ENCODE data around the gene AGBL1.

Gene AGBL1

DNA sequence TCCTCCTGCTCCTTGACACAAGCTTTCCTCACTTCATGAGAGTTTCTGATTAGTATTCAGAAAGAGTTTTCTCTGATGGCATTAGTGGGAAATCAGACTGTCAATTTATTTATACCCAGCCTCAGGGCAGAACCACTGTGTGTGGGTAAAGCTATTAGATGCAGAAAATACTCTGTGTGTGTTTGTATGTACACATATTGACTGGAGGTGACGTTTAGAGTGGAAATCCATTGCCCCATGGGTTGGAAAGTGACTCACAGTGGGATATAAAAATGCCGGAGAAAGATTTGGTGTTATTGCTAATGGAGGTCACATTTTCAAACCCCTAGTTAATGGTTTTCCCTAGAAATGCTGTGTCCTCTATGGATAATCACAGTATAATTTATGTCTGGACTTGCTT, 577.6 kb downstream of the AGBL1 start:
- TF ChIP-seq FOXM1 (IDR thresholded peaks at IDR 0.05; ENCODE audit: borderline replicate concordance, low read depth): no peak
- TF ChIP-seq, protein P1, sequence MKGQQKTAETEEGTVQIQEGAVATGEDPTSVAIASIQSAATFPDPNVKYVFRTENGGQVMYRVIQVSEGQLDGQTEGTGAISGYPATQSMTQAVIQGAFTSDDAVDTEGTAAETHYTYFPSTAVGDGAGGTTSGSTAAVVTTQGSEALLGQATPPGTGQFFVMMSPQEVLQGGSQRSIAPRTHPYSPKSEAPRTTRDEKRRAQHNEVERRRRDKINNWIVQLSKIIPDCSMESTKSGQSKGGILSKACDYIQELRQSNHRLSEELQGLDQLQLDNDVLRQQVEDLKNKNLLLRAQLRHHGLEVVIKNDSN (IDR thresholded peaks at IDR 0.05): no peak
- TF ChIP-seq RAD21 (IDR thresholded peaks at IDR 0.05; ENCODE audit: low read depth): no peak
- no peak for TF ChIP-seq TEAD4 (IDR thresholded peaks at IDR 0.05)
- TF ChIP-seq, protein P2, sequence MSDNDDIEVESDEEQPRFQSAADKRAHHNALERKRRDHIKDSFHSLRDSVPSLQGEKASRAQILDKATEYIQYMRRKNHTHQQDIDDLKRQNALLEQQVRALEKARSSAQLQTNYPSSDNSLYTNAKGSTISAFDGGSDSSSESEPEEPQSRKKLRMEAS (IDR thresholded peaks at IDR 0.05): no peak
- no peak for TF ChIP-seq ZBTB7A (IDR thresholded peaks at IDR 0.05; ENCODE audit: low read depth)
- no peak for TF ChIP-seq EGR1 (IDR thresholded peaks at IDR 0.05)
- no peak for TF ChIP-seq YY1 (IDR thresholded peaks at IDR 0.05; ENCODE audit: low read depth)
- no peak for TF ChIP-seq NFIC (IDR thresholded peaks at IDR 0.05)
- TF ChIP-seq EP300 (IDR thresholded peaks at IDR 0.05; ENCODE audit: borderline replicate concordance): no peak
- TF ChIP-seq TCF12 (IDR thresholded peaks at IDR 0.05; ENCODE audit: low read depth): no peak

DNA sequence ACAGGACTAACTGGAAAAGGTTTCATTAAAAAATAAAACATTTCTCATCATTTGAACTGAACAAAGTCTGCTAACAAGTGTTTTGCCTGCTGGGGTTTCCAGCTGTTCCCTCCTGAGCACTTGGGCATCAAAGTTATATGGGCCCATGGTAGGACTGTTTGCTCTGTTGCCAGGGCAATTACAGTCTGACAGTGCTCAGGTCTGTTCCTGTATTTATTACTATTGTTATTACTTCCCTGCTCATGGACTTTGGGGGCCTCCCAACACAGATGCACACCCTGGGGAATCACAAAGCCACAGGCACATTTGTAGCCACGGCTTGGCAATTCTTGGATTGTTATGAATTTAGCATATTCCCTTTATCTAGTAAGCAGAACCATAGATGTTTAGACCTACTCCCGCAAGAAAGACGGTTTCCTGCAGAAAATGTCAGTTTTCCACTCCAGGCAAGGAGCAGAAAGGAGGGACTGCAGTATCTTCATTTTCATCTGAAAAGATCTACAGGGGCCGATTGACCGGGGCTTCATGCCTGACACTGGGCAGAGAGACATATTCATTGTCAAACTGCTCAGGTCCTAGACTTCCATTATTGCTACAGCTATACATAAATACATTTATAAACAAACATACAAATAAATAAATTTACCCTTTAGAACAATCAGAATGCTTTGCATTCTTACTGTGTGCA, 580.2 kb downstream of the AGBL1 start:
- TF ChIP-seq, protein P2 (IDR thresholded peaks at IDR 0.05): no peak
- TF ChIP-seq EP300 (IDR thresholded peaks at IDR 0.05; ENCODE audit: borderline replicate concordance): no peak
- no peak for TF ChIP-seq CREB1 (IDR thresholded peaks at IDR 0.05; ENCODE audit: low read depth)
- TF ChIP-seq TAF1 (IDR thresholded peaks at IDR 0.05; ENCODE audit: low read depth): no peak
- TF ChIP-seq TCF12 (IDR thresholded peaks at IDR 0.05; ENCODE audit: low read depth): no peak
- TF ChIP-seq RAD21 (IDR thresholded peaks at IDR 0.05; ENCODE audit: low read depth): no peak
- no peak for TF ChIP-seq CEBPB (IDR thresholded peaks at IDR 0.05)
- no peak for TF ChIP-seq TEAD4 (IDR thresholded peaks at IDR 0.05)
- no peak for TF ChIP-seq YY1 (IDR thresholded peaks at IDR 0.05; ENCODE audit: low read depth)
- no peak for TF ChIP-seq NFIC (IDR thresholded peaks at IDR 0.05)
- no peak for TF ChIP-seq FOXM1 (IDR thresholded peaks at IDR 0.05; ENCODE audit: borderline replicate concordance, low read depth)
- TF ChIP-seq ZBTB7A (IDR thresholded peaks at IDR 0.05; ENCODE audit: low read depth): no peak
- TF ChIP-seq EGR1 (IDR thresholded peaks at IDR 0.05): no peak
- TF ChIP-seq, protein P3, sequence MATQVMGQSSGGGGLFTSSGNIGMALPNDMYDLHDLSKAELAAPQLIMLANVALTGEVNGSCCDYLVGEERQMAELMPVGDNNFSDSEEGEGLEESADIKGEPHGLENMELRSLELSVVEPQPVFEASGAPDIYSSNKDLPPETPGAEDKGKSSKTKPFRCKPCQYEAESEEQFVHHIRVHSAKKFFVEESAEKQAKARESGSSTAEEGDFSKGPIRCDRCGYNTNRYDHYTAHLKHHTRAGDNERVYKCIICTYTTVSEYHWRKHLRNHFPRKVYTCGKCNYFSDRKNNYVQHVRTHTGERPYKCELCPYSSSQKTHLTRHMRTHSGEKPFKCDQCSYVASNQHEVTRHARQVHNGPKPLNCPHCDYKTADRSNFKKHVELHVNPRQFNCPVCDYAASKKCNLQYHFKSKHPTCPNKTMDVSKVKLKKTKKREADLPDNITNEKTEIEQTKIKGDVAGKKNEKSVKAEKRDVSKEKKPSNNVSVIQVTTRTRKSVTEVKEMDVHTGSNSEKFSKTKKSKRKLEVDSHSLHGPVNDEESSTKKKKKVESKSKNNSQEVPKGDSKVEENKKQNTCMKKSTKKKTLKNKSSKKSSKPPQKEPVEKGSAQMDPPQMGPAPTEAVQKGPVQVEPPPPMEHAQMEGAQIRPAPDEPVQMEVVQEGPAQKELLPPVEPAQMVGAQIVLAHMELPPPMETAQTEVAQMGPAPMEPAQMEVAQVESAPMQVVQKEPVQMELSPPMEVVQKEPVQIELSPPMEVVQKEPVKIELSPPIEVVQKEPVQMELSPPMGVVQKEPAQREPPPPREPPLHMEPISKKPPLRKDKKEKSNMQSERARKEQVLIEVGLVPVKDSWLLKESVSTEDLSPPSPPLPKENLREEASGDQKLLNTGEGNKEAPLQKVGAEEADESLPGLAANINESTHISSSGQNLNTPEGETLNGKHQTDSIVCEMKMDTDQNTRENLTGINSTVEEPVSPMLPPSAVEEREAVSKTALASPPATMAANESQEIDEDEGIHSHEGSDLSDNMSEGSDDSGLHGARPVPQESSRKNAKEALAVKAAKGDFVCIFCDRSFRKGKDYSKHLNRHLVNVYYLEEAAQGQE (IDR thresholded peaks at IDR 0.05; ENCODE audit: low read depth): no peak
- TF ChIP-seq, protein P1 (IDR thresholded peaks at IDR 0.05): no peak

DNA sequence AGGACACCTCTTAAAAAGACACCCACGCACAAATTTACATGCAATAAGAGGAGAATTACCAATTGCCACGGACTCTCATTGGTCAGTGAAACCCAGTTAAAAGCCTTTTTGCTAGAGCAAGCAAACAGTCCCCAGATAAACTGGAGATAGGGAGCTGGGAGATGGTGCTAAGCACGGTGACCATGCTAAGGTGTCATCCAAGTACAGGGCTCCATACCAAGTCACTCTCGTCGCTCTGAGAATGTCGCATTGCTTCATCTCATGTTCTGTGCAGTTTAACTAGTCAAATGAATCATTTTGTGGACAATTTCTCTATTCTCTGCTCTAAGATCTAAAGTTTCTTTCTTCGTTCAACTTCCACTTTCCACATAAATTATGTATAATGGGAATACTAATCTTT, 581.9 kb downstream of the AGBL1 start:
- TF ChIP-seq, protein P1 (IDR thresholded peaks at IDR 0.05): no peak
- TF ChIP-seq, protein P3 (IDR thresholded peaks at IDR 0.05; ENCODE audit: low read depth): no peak
- TF ChIP-seq TEAD4 (IDR thresholded peaks at IDR 0.05) (no peak), EP300 (IDR thresholded peaks at IDR 0.05; ENCODE audit: borderline replicate concordance) (no peak)

DNA sequence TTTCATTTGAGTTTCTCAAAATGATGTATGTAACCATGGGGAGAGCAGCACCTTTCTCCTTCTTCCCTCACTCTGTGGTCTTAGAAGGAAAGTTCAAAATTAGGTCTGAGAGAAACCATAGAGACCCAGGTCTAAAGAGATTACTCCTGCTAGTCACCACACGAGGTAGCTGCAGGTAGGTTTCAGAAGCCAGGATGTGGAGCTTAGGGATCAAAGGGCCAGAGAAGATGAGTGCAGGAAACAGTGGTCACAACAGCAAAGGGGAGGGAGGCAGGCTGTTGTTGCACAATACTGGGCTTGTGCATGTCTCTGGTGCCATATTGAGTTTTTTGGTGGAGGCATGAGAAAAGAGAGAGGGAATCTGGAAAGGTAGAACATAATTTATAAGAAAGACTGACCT, 583.6 kb downstream of the AGBL1 start:
- TF ChIP-seq EGR1 (IDR thresholded peaks at IDR 0.05) (no peak), CREB1 (IDR thresholded peaks at IDR 0.05; ENCODE audit: low read depth) (no peak), ZBTB7A (IDR thresholded peaks at IDR 0.05; ENCODE audit: low read depth) (no peak), TCF12 (IDR thresholded peaks at IDR 0.05; ENCODE audit: low read depth) (no peak), YY1 (IDR thresholded peaks at IDR 0.05; ENCODE audit: low read depth) (no peak)
- TF ChIP-seq, protein P3 (IDR thresholded peaks at IDR 0.05; ENCODE audit: low read depth): no peak
- TF ChIP-seq, protein P2 (IDR thresholded peaks at IDR 0.05): no peak

Data from Ishikawa (cell line).